Lower lobe of right lung (tissue), 2 donors: Measurements from ENCODE around the gene FN3KRP. TPM values are rescaled to one million over a fixed set of nuclear protein-coding genes. Genes with fewer than 3 reads are reported as not detected.

Experiments used
- ATAC-seq, 2 donors: fragments of 200-7000 bp; cut with Tn5 transposase; one replicate each; pipeline ENCODE4 v1.9.1; 2020 to 2022; ENCODE audit warnings: mild to moderate bottlenecking in 2 of 2, moderate library complexity in 2 of 2
- DNase-seq: peaks from one replicate; pipeline ENCODE4 v3.0.0-alpha.2; 2020
- H3K27ac ChIP-seq: fragments of 200-600 bp; one replicate; pipeline ENCODE4 v1.8.0; 2022
- H3K27me3 ChIP-seq: fragments of 200-600 bp; one replicate; pipeline ENCODE4 v1.8.0; 2022; ENCODE audit warnings: low read depth
- H3K36me3 ChIP-seq: fragments of 200-600 bp; one replicate; pipeline ENCODE4 v1.8.0; 2022; ENCODE audit warnings: mild to moderate bottlenecking
- H3K4me1 ChIP-seq: fragments of 200-600 bp; one replicate; pipeline ENCODE4 v1.8.0; 2022
- H3K4me3 ChIP-seq: fragments of 200-600 bp; one replicate; pipeline ENCODE4 v1.8.0; 2022; ENCODE audit warnings: mild to moderate bottlenecking
- H3K9me3 ChIP-seq: fragments of 200-600 bp; one replicate; pipeline ENCODE4 v1.8.0; 2022
- intact Hi-C: fragments of 100-400 bp; cut with DNase I; formaldehyde crosslinking; loops from one replicate; pipeline ENCODE4 v1.11.0; 2022
- total RNA-seq: library from RNA; stranded (reverse); fragmentation: NEBNext Ultra II Directional; extraction: Animal tissue kit (Norgen Biotek cat#: 25700); gene quantifications from one replicate; pipeline ENCODE4 v1.2.1, GENCODE V29; 2021
- TF ChIP-seq, protein P1 (sequence below): fragments of 200-600 bp; IDR thresholded peaks from one replicate; pipeline ENCODE4 v1.8.0; 2022; ENCODE audit warnings: antibody characterized with exemption, mild to moderate bottlenecking
- donor health status: DM: no; HTN: yes; CAD: no; lungs with severe emphysema.

The FN3KRP gene
- total RNA-seq, 1 donor from 2014 or later: 28.1 TPM

DNA sequence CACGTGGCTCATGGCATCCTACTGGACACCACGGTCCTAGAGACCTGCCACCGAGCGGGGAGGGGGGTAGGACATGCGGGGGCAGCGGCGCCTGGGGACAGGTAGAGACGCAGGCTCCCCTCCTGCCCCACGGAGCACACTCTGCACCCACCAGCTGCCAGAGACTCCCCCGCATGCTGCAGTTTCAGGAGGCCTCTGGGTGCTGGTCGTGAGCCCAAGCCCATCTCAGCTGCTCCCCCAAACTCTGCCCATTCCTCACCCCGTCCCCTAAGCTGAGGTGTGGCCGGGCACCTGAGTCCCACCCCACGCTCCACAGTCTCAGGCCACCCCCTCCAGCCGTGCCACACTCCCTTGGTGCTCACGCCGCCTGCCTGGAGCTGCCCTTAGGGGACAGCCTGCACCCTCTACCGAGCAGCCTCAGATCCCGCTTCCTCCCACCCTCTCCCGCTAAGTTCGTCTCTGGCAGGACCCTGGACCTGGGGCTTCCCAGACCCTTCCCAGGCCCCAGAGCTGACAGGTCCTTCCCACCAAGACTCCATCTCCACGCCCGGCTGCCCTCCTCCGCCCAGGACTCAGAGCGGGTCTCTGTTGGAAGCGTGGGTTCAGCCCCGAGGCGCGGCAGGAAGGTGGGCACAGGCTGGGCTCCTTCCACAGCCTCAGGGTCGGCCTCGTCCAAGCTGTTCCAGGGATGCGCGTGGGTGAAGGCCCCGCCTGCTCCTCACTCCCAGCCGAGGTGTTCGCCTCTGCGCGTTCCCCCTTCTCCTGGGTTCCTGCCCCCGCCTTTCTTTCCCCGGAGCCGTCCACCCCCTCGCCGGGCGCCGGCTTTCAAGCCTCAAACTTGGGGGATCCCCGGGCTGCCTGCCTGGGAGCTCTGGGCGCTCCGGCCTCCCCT is 19.3 kb upstream of the FN3KRP start:
- Histone ChIP-seq H3K4me3 (peak overlapping the region; percentile 70), H3K4me1 (peaks cover 17% of the 10 kb centered on the region), H3K27ac (no peak overlapping the region), H3K9me3 (peaks cover 8% of the 10 kb centered on the region), H3K27me3 (no peaks in the 10 kb centered on the region), H3K36me3 (no peaks in the 10 kb centered on the region)
- intact Hi-C loops: no loop called here
- ATAC-seq: peak in 1 of 2 donors; percentile 3
- TF ChIP-seq, protein P1, sequence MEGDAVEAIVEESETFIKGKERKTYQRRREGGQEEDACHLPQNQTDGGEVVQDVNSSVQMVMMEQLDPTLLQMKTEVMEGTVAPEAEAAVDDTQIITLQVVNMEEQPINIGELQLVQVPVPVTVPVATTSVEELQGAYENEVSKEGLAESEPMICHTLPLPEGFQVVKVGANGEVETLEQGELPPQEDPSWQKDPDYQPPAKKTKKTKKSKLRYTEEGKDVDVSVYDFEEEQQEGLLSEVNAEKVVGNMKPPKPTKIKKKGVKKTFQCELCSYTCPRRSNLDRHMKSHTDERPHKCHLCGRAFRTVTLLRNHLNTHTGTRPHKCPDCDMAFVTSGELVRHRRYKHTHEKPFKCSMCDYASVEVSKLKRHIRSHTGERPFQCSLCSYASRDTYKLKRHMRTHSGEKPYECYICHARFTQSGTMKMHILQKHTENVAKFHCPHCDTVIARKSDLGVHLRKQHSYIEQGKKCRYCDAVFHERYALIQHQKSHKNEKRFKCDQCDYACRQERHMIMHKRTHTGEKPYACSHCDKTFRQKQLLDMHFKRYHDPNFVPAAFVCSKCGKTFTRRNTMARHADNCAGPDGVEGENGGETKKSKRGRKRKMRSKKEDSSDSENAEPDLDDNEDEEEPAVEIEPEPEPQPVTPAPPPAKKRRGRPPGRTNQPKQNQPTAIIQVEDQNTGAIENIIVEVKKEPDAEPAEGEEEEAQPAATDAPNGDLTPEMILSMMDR: no peak
- DNase-seq: no peak

DNA sequence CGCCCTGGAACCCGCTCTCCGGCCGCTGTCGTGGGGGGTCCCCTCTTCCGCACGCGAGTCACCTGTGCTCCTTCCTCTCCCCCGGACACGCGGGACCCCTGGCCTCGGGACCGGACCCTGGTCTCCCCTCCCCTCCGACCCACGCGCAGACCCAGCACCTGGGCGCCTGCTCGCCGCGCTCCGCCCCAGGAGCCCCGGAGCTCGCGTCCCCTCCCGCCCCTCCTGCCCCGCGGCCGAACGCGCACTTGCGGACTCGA is 18.8 kb upstream of the FN3KRP start:
- Histone ChIP-seq H3K9me3 (peaks cover 8% of the 10 kb centered on the region), H3K36me3 (no peaks in the 10 kb centered on the region), H3K4me1 (peaks cover 17% of the 10 kb centered on the region), H3K27me3 (no peaks in the 10 kb centered on the region), H3K27ac (peak overlapping the region; percentile 31), H3K4me3 (peak overlapping the region; percentile 70)
- intact Hi-C loops: no loop called here
- TF ChIP-seq, protein P1: no peak
- ATAC-seq: no peak
- no peak for DNase-seq

DNA sequence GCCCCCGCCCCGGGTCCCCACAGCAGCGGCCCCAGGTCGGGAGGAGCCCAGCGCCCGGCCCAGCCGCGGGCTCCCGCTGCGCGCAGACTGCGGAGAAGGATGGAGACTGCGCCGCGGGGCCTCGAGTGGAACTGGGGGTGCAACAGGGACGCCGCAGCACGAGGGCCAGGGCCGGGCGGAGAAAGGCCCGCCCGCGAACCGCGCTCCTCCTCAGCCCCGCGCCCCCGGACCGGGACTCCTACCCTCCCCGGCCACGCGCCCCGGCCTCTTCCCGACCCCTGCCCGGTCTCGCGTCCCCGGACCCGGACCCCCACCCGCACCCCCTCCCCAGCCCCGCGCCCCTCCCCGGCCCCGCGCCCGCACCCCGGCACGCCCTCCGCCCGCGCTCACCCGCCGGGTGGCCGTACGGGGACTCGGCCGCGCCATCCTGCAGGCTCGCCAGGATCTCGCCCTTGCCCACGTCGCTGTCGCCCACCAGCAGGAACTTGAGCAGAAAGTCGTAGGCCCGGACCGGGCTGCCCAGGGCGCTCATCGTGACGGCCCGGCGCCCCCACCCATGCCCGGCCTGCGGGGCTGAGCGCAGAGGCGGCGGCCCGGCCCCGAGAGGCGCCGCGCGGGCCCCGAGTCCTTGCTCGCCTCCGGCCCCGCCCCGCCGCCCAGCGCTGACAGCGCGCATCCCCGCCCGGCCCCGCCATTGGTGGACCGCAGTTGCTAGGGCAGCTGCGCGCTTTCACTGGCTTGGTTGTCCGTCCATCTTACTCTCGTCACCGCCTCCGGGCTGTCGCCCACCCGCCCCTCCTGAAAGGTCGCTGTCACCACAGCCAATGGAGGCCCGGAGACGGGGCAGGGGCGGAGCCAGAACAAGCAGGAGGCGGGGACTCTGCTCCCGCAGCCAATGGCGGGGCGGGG is 18.2 kb upstream of the FN3KRP start, which contains the start of gene RAB40B:
Gene RAB40B (minus strand): TSS at position 634 of the 909 bp plus-strand sequence. CDS start 102 bp downstream, at position 532.
- Histone ChIP-seq H3K27ac (peak within 1 kb of the TSS; percentile 53), H3K36me3 (no peaks in the 10 kb centered on the region), H3K27me3 (no peaks in the 10 kb centered on the region), H3K9me3 (peaks cover 8% of the 10 kb centered on the region), H3K4me1 (peaks cover 17% of the 10 kb centered on the region), H3K4me3 (peak within 1 kb of the TSS; percentile 76)
- ATAC-seq (peak; percentile 99), DNase-seq (peak; percentile 99)
- TF ChIP-seq, protein P1: no peak
- intact Hi-C loops: no loop called here

DNA sequence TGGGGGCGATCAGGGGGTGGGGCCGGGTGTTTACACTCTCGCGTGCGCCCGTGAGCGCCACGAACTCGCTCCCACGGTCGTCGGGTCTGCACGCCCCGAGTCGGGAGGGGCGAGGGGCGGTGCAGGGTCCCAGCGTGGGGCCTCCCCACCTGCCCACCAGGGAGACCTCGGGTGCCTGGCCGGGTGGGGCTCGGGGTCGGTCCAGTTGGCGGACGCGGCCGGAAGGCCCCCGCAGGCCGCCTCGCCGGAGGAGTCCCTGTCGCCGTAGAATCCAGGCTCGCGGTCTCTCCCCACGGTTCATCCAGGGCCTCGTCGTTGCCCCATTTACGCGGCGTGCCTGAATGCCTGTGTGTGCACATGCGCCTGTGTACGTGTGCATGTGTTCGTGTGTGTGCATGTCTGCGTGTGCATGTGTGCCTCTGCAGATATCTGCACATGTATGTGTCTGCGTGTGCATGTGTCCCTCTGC is 17.5 kb upstream of the FN3KRP start:
- TF ChIP-seq, protein P1: no peak
- intact Hi-C loops: no loop called here
- peaks cover 17% of the 10 kb centered on the region for H3K4me1 ChIP-seq
- peaks cover 8% of the 10 kb centered on the region for H3K9me3 ChIP-seq
- H3K36me3 ChIP-seq: no peaks in the 10 kb centered on the region
- peak; percentile 54 for DNase-seq
- H3K27ac ChIP-seq: peak overlapping the region; percentile 53
- ATAC-seq: no peak
- peak overlapping the region; percentile 76 for H3K4me3 ChIP-seq
- no peaks in the 10 kb centered on the region for H3K27me3 ChIP-seq

DNA sequence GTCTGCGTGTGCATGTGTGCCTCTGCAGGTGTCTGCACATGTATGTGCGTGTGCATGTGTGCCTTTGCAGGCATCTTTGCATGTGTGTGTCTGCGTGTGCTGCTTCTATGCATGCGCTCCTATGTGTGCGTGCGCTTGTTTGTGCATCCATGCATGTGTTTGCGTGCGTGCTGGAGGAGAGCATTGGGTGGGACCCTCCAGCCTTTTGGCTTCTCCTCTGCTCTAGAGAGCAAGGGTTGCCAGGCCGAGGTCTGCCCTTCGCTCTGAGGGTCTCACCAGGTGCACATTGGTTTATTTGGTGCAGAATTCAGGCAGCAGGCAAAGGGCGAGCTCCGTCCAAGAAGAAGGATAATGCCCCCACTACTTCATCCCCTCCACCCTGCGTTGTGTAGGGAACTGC is 17.0 kb upstream of the FN3KRP start:
- DNase-seq: no peak
- Histone ChIP-seq H3K4me1 (peaks cover 17% of the 10 kb centered on the region), H3K36me3 (no peaks in the 10 kb centered on the region), H3K4me3 (peak overlapping the region; percentile 76), H3K9me3 (peaks cover 6% of the 10 kb centered on the region), H3K27ac (no peak overlapping the region), H3K27me3 (no peaks in the 10 kb centered on the region)
- intact Hi-C loops: no loop called here
- ATAC-seq: no peak
- TF ChIP-seq, protein P1: no peak
